ENCODE data around the gene ZNF691. TPM values are rescaled to one million over a fixed set of nuclear protein-coding genes. Genes with fewer than 3 reads are reported as not detected.

Gene ZNF691
- polyA plus RNA-seq, 1 of the 3 experiments (the other 2 are of a cell fraction), result 7.2 TPM

DNA sequence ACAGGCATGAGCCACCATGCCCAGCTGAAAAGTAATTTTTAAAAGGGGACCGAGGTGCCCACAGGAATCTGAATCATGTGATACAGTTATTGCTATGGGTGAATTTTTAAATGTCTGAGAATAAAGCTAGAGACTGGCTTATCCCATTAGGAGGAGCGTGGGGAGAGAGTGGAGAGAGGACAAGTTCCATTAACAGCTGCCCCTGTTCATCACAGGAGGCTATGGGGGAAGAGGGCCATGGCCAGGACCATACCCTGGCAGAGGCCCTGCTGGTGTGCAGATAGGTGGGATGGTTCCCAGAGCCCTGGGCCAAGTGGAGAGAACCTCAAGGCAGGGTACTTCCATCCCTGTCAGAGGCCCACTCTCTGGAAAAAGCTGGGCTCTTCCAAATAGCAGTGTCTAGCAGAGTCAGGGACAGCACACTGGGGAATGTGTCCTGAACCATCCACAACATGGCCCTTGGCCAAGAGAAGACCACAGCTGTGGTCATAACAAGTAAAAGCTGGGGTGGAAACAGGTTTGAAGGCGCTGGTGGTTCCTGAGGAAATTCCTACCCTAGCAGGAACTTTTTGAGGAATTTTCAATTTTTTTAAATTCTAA, 13.7 kb upstream of the ZNF691 start:
- no peak overlapping the region for H3K27ac ChIP-seq (ENCODE audit: low read depth in 2 of 2, low read length in 1 of 2)
- H3K9ac ChIP-seq, result no peak overlapping the region
- H3K27me3 ChIP-seq (ENCODE audit: insufficient read depth), result no peaks in the 10 kb centered on the region
- peaks cover 0 to 4% of the 10 kb centered on the region in 2 experiments for H3K36me3 ChIP-seq (replicated peaks in 1 of 2; ENCODE audit: control insufficient read depth in 1 of 2, insufficient read depth in 2 of 2, low read length in 1 of 2)
- 81% methylated on average over 3 of the region's 3 CpGs for WGBS (ENCODE audit: low lambda C conversion rate)
- H3K4me1 ChIP-seq (ENCODE audit: control insufficient read depth in 1 of 2, insufficient read depth in 2 of 2, low read depth in 1 of 2, low read length in 1 of 2), result peaks cover 0 to 6% of the 10 kb centered on the region in 2 experiments; a peak in 1 of 4 replicates
- H2AFZ ChIP-seq (ENCODE audit: low read depth), result no peak overlapping the region
- no peaks in the 10 kb centered on the region for H3K9me3 ChIP-seq
- no peak for DNase-seq
- no peaks in the 10 kb centered on the region for H3K9me2 ChIP-seq
- no peak overlapping the region for H3K4me2 ChIP-seq
- H4K20me1 ChIP-seq (ENCODE audit: insufficient read depth), result no peaks in the 10 kb centered on the region
- H3K4me3 ChIP-seq (ENCODE audit: low read depth in 2 of 2, low read length in 1 of 2), result no peak overlapping the region
- TF ChIP-seq GATA2 (CRISPR knock-in tag; IDR thresholded peaks at IDR 0.05) (no peak), RXRA (IDR thresholded peaks at IDR 0.05; ENCODE audit: borderline replicate concordance, low read depth) (no peak), RAD21 (IDR thresholded peaks at IDR 0.05; ENCODE audit: low read length) (no peak), GABPA (IDR thresholded peaks at IDR 0.05; ENCODE audit: low read depth) (no peak), FOXJ3 (CRISPR knock-in tag; IDR thresholded peaks at IDR 0.05) (no peak), POLR2AphosphoS5 (IDR thresholded peaks at IDR 0.05; ENCODE audit: low read depth, low read length) (no peak)
- no peaks in the 10 kb centered on the region for H3K79me2 ChIP-seq (ENCODE audit: insufficient read depth)
- ChIA-PET CTCF (no interaction called here), POLR2A (no interaction called here)
- H3F3A ChIP-seq (replicated peaks; ENCODE audit: insufficient read depth), result no peaks in the 10 kb centered on the region

GRCh38 chr1:42833981-42834380, 12.4 kb upstream of the ZNF691 start:
- no peaks in the 10 kb centered on the region for H3K27me3 ChIP-seq (ENCODE audit: insufficient read depth)
- no peak overlapping the region for H3K27ac ChIP-seq (ENCODE audit: low read depth in 2 of 2, low read length in 1 of 2)
- no peak overlapping the region for H3K9ac ChIP-seq
- no peaks in the 10 kb centered on the region for H3K9me3 ChIP-seq
- TF ChIP-seq TAF1 (IDR thresholded peaks at IDR 0.05; ENCODE audit: borderline replicate concordance, low read depth, low read length) (no peak), RFX5 (IDR thresholded peaks at IDR 0.05; ENCODE audit: low read length) (no peak), RCOR1 (IDR thresholded peaks at IDR 0.05; ENCODE audit: low read length) (no peak), TCF12 (IDR thresholded peaks at IDR 0.05) (no peak), NFIC (IDR thresholded peaks at IDR 0.05; ENCODE audit: borderline replicate concordance) (no peak), MEF2A (IDR thresholded peaks at IDR 0.05; ENCODE audit: borderline replicate concordance, low read depth) (no peak), SMC3 (IDR thresholded peaks at IDR 0.05; ENCODE audit: low read depth, low read length) (no peak), REST (IDR thresholded peaks at IDR 0.05; ENCODE audit: low read depth, low read length) (no peak), CHD2 (IDR thresholded peaks at IDR 0.05; ENCODE audit: low read length, partially characterized antibody) (no peak), RAD21 (IDR thresholded peaks at IDR 0.05; ENCODE audit: low read length) (no peak), MAX (IDR thresholded peaks at IDR 0.05; ENCODE audit: low read depth) (no peak), SIN3A (IDR thresholded peaks at IDR 0.05; ENCODE audit: borderline replicate concordance, low read depth, low read length) (no peak), MXI1 (IDR thresholded peaks at IDR 0.05; ENCODE audit: low read depth, low read length) (no peak), FOXJ3 (CRISPR knock-in tag; IDR thresholded peaks at IDR 0.05) (no peak), FOSL2 (IDR thresholded peaks at IDR 0.05; ENCODE audit: borderline replicate concordance, low read depth) (no peak), YY1 (IDR thresholded peaks at IDR 0.05; ENCODE audit: low read depth) (no peak), EP300 (IDR thresholded peaks at IDR 0.05; ENCODE audit: borderline replicate concordance in 1 of 2, low read depth in 1 of 2, low read length in 1 of 2) (no peak)
- TF ChIP-seq, protein P1, sequence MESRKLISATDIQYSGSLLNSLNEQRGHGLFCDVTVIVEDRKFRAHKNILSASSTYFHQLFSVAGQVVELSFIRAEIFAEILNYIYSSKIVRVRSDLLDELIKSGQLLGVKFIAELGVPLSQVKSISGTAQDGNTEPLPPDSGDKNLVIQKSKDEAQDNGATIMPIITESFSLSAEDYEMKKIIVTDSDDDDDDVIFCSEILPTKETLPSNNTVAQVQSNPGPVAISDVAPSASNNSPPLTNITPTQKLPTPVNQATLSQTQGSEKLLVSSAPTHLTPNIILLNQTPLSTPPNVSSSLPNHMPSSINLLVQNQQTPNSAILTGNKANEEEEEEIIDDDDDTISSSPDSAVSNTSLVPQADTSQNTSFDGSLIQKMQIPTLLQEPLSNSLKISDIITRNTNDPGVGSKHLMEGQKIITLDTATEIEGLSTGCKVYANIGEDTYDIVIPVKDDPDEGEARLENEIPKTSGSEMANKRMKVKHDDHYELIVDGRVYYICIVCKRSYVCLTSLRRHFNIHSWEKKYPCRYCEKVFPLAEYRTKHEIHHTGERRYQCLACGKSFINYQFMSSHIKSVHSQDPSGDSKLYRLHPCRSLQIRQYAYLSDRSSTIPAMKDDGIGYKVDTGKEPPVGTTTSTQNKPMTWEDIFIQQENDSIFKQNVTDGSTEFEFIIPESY (IDR thresholded peaks at IDR 0.05; ENCODE audit: borderline replicate concordance, low read depth), result no peak
- TF ChIP-seq, protein P2, sequence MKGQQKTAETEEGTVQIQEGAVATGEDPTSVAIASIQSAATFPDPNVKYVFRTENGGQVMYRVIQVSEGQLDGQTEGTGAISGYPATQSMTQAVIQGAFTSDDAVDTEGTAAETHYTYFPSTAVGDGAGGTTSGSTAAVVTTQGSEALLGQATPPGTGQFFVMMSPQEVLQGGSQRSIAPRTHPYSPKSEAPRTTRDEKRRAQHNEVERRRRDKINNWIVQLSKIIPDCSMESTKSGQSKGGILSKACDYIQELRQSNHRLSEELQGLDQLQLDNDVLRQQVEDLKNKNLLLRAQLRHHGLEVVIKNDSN (IDR thresholded peaks at IDR 0.05; ENCODE audit: borderline replicate concordance, low read depth), result no peak
- no peaks in the 10 kb centered on the region for H3F3A ChIP-seq (replicated peaks; ENCODE audit: insufficient read depth)
- no peaks in the 10 kb centered on the region for H3K79me2 ChIP-seq (ENCODE audit: insufficient read depth)
- no peak overlapping the region for H2AFZ ChIP-seq (ENCODE audit: low read depth)
- H3K36me3 ChIP-seq (replicated peaks in 1 of 2; ENCODE audit: control insufficient read depth in 1 of 2, insufficient read depth in 2 of 2, low read length in 1 of 2), result peaks cover 0 to 4% of the 10 kb centered on the region in 2 experiments
- H3K4me3 ChIP-seq (ENCODE audit: low read depth in 2 of 2, low read length in 1 of 2), result no peak overlapping the region
- no peaks in the 10 kb centered on the region for H3K9me2 ChIP-seq
- no peak overlapping the region for H3K4me2 ChIP-seq
- CTCF ChIA-PET, result interaction anchor here (1.6 kb wide), 1 partner anchor 240 kb away, joined by 4 read pairs; no protein-coding TSS in a partner anchor
- H3K4me1 ChIP-seq (ENCODE audit: control insufficient read depth in 1 of 2, insufficient read depth in 2 of 2, low read depth in 1 of 2, low read length in 1 of 2), result peaks cover 0 to 6% of the 10 kb centered on the region in 2 experiments; a peak in 1 of 4 replicates
- H4K20me1 ChIP-seq (ENCODE audit: insufficient read depth), result no peaks in the 10 kb centered on the region
- DNase-seq, result no peak
- WGBS (ENCODE audit: low lambda C conversion rate), result 89% methylated on average over 4 of the region's 4 CpGs
- POLR2A ChIA-PET, result interaction anchor here (1.1 to 5.4 kb wide), 2 partner anchors 12 to 16 kb away, joined by 3 to 26 read pairs; partner anchors contain the start of genes SVBP and ZNF691
